ENCODE measurements around the gene EIF4G3.

GRCh38 chr1:21174654-21175323 is 1.9 kb downstream of the EIF4G3 start:
- TF ChIP-seq POLR2AphosphoS5 (IDR thresholded peaks at IDR 0.05; ENCODE audit: low read depth, low read length) (no peak), SIN3A (IDR thresholded peaks at IDR 0.05; ENCODE audit: borderline replicate concordance, insufficient read depth, low read length) (no peak)
